ENCODE results near the gene NTRK3.

DNA sequence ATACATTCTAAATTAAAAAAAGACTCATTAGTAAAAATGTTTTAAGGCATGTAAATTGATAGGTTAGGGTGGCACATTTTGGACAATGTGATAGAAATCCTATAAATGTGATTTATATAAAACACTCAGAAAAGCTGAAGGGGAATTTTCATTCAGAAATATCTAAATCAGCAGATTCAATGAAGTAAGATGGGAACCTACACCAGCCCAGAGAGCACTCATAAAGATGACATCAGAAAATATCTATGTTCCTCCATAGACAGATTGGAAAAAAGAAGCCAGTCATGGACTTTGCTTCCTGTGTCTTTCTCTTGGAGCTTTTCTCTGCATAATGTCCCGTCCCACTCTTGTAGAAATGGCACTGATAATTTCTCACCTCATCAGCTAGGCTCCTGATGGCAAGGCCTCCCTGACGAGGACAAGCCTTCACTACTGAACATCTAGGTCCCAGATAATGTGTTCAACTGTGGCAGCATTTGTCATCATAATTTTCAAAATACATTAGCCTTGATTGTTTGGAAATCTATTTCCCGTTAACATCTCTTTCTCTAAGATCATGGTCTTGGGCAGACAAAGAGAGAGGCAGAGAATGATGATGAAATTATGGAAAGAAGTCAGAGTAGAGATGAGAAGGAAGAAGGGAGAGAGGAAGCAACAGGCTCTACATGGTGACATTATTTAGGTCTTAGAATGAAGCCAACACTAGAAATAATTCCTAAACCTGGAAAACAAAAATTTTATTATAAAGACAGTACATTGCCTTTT is 354.4 kb downstream of the NTRK3 start:
- TF ChIP-seq ETV5 (CRISPR knock-in tag; IDR thresholded peaks at IDR 0.05; ENCODE audit: borderline replicate concordance) (no peak), PHF21A (CRISPR knock-in tag; IDR thresholded peaks at IDR 0.05) (no peak), TARDBP (CRISPR knock-in tag; IDR thresholded peaks at IDR 0.05) (no peak), NFE2L1 (CRISPR knock-in tag; IDR thresholded peaks at IDR 0.05; ENCODE audit: borderline replicate concordance) (no peak), NFRKB (IDR thresholded peaks at IDR 0.05) (no peak), SMC3 (IDR thresholded peaks at IDR 0.05; ENCODE audit: low read length) (no peak), CTCF (CRISPR knock-in tag; IDR thresholded peaks at IDR 0.05) (no peak), ATF1 (CRISPR knock-in tag; IDR thresholded peaks at IDR 0.05) (no peak), ZNF580 (CRISPR knock-in tag; IDR thresholded peaks at IDR 0.05; ENCODE audit: borderline replicate concordance, low read depth) (no peak)
- TF ChIP-seq, protein P1, sequence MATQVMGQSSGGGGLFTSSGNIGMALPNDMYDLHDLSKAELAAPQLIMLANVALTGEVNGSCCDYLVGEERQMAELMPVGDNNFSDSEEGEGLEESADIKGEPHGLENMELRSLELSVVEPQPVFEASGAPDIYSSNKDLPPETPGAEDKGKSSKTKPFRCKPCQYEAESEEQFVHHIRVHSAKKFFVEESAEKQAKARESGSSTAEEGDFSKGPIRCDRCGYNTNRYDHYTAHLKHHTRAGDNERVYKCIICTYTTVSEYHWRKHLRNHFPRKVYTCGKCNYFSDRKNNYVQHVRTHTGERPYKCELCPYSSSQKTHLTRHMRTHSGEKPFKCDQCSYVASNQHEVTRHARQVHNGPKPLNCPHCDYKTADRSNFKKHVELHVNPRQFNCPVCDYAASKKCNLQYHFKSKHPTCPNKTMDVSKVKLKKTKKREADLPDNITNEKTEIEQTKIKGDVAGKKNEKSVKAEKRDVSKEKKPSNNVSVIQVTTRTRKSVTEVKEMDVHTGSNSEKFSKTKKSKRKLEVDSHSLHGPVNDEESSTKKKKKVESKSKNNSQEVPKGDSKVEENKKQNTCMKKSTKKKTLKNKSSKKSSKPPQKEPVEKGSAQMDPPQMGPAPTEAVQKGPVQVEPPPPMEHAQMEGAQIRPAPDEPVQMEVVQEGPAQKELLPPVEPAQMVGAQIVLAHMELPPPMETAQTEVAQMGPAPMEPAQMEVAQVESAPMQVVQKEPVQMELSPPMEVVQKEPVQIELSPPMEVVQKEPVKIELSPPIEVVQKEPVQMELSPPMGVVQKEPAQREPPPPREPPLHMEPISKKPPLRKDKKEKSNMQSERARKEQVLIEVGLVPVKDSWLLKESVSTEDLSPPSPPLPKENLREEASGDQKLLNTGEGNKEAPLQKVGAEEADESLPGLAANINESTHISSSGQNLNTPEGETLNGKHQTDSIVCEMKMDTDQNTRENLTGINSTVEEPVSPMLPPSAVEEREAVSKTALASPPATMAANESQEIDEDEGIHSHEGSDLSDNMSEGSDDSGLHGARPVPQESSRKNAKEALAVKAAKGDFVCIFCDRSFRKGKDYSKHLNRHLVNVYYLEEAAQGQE (IDR thresholded peaks at IDR 0.05; ENCODE audit: borderline replicate concordance in 1 of 2, low read depth in 1 of 2, low read length in 2 of 2) = no peak
